ENCODE results near the gene RPUSD4. TPM values are rescaled to one million over a fixed set of nuclear protein-coding genes. Genes with fewer than 3 reads are reported as not detected.
A peak's percentile ranks its signal among the peaks of the same experiment; 100 is the strongest.

Gene RPUSD4
- total RNA-seq, 1 experiment from 2014 or later, result 39.7 TPM

GRCh38 chr11:126152586-126152985 lies 58.9 kb downstream of the RPUSD4 start:
- no peak for TF ChIP-seq CTCF (conservative IDR thresholded peaks at IDR 0.05; ENCODE audit: low read depth, low read length)
- no peak for TF ChIP-seq EZH2phosphoT487 (IDR thresholded peaks at IDR 0.05; ENCODE audit: borderline replicate concordance, low read length)
- no peak for TF ChIP-seq EZH2 (IDR thresholded peaks at IDR 0.05; ENCODE audit: low read length, unreplicated experiment)
- Histone ChIP-seq H3K4me3 (ENCODE audit: low read length) (no peak overlapping the region), H3K79me2 (ENCODE audit: low read length) (no peaks in the 10 kb centered on the region), H3K27ac (ENCODE audit: low read length) (no peak overlapping the region), H2AFZ (ENCODE audit: low read length) (no peak overlapping the region), H3K9me3 (ENCODE audit: low read length) (no peaks in the 10 kb centered on the region), H4K20me1 (ENCODE audit: low read length) (no peaks in the 10 kb centered on the region), H3K36me3 (ENCODE audit: low read depth, low read length) (no peaks in the 10 kb centered on the region), H3K9me2 (replicated peaks; ENCODE audit: low read length) (no peaks in the 10 kb centered on the region), H3K4me2 (ENCODE audit: low read length) (no peak overlapping the region), H3K27me3 (ENCODE audit: low read length) (no peaks in the 10 kb centered on the region), H3F3A (ENCODE audit: low read length, unreplicated experiment) (no peaks in the 10 kb centered on the region), H3K9ac (ENCODE audit: low read length) (no peak overlapping the region), H3K4me1 (ENCODE audit: insufficient read depth, low read length) (peaks cover 17% of the 10 kb centered on the region)
- POLR2A ChIA-PET (ENCODE audit: unreplicated experiment), result no interaction called here
- CTCF ChIA-PET, result interaction anchor here (0.5 kb wide), 1 partner anchor 91 kb away, joined by 3 read pairs; no protein-coding TSS in a partner anchor
- peak; percentile 72 for ATAC-seq
- DNase-seq, result peak; percentile 52
- intact Hi-C loops (cut with micrococcal nuclease), result loop anchor here (5.0 kb wide), 1 partner anchor 40 kb away; no protein-coding TSS in a partner anchor
- BruUV-seq (replicated peaks), result no TSS peak

- BruUV-seq (replicated peaks), result no TSS peak
- H3K4me1 ChIP-seq (ENCODE audit: insufficient read depth, low read length), result peaks cover 17% of the 10 kb centered on the region
- intact Hi-C loops (cut with micrococcal nuclease), result loop anchor here (5.0 kb wide), 1 partner anchor 40 kb away; no protein-coding TSS in a partner anchor
These were observed 59.3 kb downstream of the RPUSD4 start for GRCh38 chr11:126152152-126152551.

More at GRCh38 chr11:126152152-126152551, 59.3 kb downstream of the RPUSD4 start:
- no peak overlapping the region for H3K4me3 ChIP-seq (ENCODE audit: low read length)
- ChIA-PET CTCF (no interaction called here), POLR2A (ENCODE audit: unreplicated experiment) (no interaction called here)
- H3K4me2 ChIP-seq (ENCODE audit: low read length), result no peak overlapping the region
- no peak overlapping the region for H2AFZ ChIP-seq (ENCODE audit: low read length)
- H3F3A ChIP-seq (ENCODE audit: low read length, unreplicated experiment), result no peaks in the 10 kb centered on the region
- no peaks in the 10 kb centered on the region for H3K9me3 ChIP-seq (ENCODE audit: low read length)
- no peak overlapping the region for H3K9ac ChIP-seq (ENCODE audit: low read length)
- H3K79me2 ChIP-seq (ENCODE audit: low read length), result no peaks in the 10 kb centered on the region
- no peaks in the 10 kb centered on the region for H3K27me3 ChIP-seq (ENCODE audit: low read length)
- no peaks in the 10 kb centered on the region for H4K20me1 ChIP-seq (ENCODE audit: low read length)
- no peaks in the 10 kb centered on the region for H3K36me3 ChIP-seq (ENCODE audit: low read depth, low read length)
- DNase-seq, result no peak
- ATAC-seq, result no peak
- H3K9me2 ChIP-seq (replicated peaks; ENCODE audit: low read length), result no peaks in the 10 kb centered on the region
- TF ChIP-seq EZH2phosphoT487 (IDR thresholded peaks at IDR 0.05; ENCODE audit: borderline replicate concordance, low read length), result no peak
- TF ChIP-seq CTCF (conservative IDR thresholded peaks at IDR 0.05; ENCODE audit: low read depth, low read length), result no peak
- no peak for TF ChIP-seq EZH2 (IDR thresholded peaks at IDR 0.05; ENCODE audit: low read length, unreplicated experiment)
- H3K27ac ChIP-seq (ENCODE audit: low read length), result no peak overlapping the region

Other genes starting within 250 kb of the RPUSD4 start
- 4.4 and 10.1 TPM in 2 replicates for gene CDON, start 148.8 kb downstream of the RPUSD4 start, total RNA-seq (2014; rRNA removed)
- gene FAM118B, start 132 bp upstream of the RPUSD4 start, total RNA-seq (2014; rRNA removed), result 17.0 and 24.3 TPM in 2 replicates
- 140 and 143 TPM in 2 replicates for gene SRPRA, start 57.2 kb upstream of the RPUSD4 start, total RNA-seq (2014; rRNA removed)
- gene FOXRED1, start 57.5 kb upstream of the RPUSD4 start, total RNA-seq (2014; rRNA removed), result 55.6 and 72.0 TPM in 2 replicates
- gene TIRAP, start 71.4 kb upstream of the RPUSD4 start, total RNA-seq (2014; rRNA removed), result 8.4 and 12.1 TPM in 2 replicates
- 52.6 and 55.1 TPM in 2 replicates for gene DCPS, start 92.4 kb upstream of the RPUSD4 start, total RNA-seq (2014; rRNA removed)
- gene ST3GAL4, start 144.0 kb upstream of the RPUSD4 start, total RNA-seq (2014; rRNA removed), result 126 and 148 TPM in 2 replicates

Measured in PC-3 (cell line).